B cell (primary cell): ENCODE results near the gene ZC3H15. TPM values are rescaled to one million over a fixed set of nuclear protein-coding genes. Genes with fewer than 3 reads are reported as not detected.

ENCODE experiments used
- ATAC-seq: fragments of 200-7000 bp; cut with Tn5 transposase; one replicate; pipeline ENCODE4 v1.10.0; 2021; ENCODE audit warnings: low read depth, mild to moderate bottlenecking, moderate number of reproducible peaks, moderate library complexity
- CTCF ChIA-PET: fragments of 350-600 bp; sonication (Branson Sonifier 250); formaldehyde crosslinking; loops from one replicate; lab custom pipeline; 2021; ENCODE audit warnings: antibody characterized with exemption, inconsistent platforms; lab: Charles Lee
- POLR2A ChIA-PET: fragments of 350-600 bp; sonication (Branson Sonifier 250); formaldehyde crosslinking; loops from one replicate; lab custom pipeline; 2021; ENCODE audit warnings: antibody characterized with exemption; lab: Charles Lee
- DNase-seq: peaks from one replicate; pipeline ENCODE4 v3.0.0; 2013
- H2AFZ ChIP-seq: 2 replicates; pipeline ENCODE4 v1.6.1; 2012; ENCODE audit warnings: mild to moderate bottlenecking, low read depth, low read length; ENCODE audit not compliant: insufficient read depth, poor library complexity, severe bottlenecking
- H3K27ac ChIP-seq, 2 donors: 1 replicate in 1 of 2; 2 replicates in 1 of 2; pipeline ENCODE4 v1.5.1; 2012 to 2013; ENCODE audit warnings: low read length in 2 of 2, mild to moderate bottlenecking in 2 of 2, moderate library complexity in 1 of 2
- H3K27me3 ChIP-seq, 4 experiments: fragments of 200-600 bp in 1 of 4; sonication (generic) in 1 of 4; replicated peaks in 1 of 4; 1 replicate in 2 of 4; 2 replicates in 2 of 4; pipeline versions ENCODE4 v1.6.1 to v1.7.0; 2013 to 2016; ENCODE audit warnings: low read length in 3 of 4, mild to moderate bottlenecking in 2 of 4, mixed read lengths in 1 of 4, moderate library complexity in 1 of 4; ENCODE audit not compliant: insufficient read depth in 4 of 4, control insufficient read depth in 3 of 4; ENCODE audit errors: control extremely low read depth in 1 of 4
- H3K36me3 ChIP-seq, 2 experiments: replicated peaks in 1 of 2; 1 replicate in 1 of 2; 2 replicates in 1 of 2; pipeline versions ENCODE4 v1.6.1 to v1.7.1; 2013; ENCODE audit warnings: low read length in 1 of 2; ENCODE audit not compliant: insufficient read depth in 2 of 2, control insufficient read depth in 1 of 2; ENCODE audit errors: control extremely low read depth in 1 of 2, extremely low read depth in 1 of 2
- H3K4me1 ChIP-seq, 2 donors: fragments of 200-600 bp in 1 of 2; sonication (generic) in 1 of 2; 1 replicate in 1 of 2; 2 replicates in 1 of 2; pipeline versions ENCODE4 v1.5.1 to v1.6.1; 2013 to 2017; ENCODE audit warnings: low read length in 2 of 2; ENCODE audit not compliant: control insufficient read depth in 2 of 2, insufficient read depth in 2 of 2
- H3K4me2 ChIP-seq: replicated peaks from 2 replicates; pipeline ENCODE3; 2012; ENCODE audit warnings: mild to moderate bottlenecking, low read depth, low read length; ENCODE audit not compliant: poor library complexity, severe bottlenecking
- H3K4me3 ChIP-seq, 5 experiments: fragments of 200-600 bp in 1 of 5; sonication (generic) in 1 of 5; 1 replicate in 3 of 5; 2 replicates in 2 of 5; pipeline versions ENCODE4 v1.5.1 to v1.7.0; 2011 to 2016; ENCODE audit warnings: low read length in 4 of 5, mild to moderate bottlenecking in 4 of 5, low read depth in 2 of 5, control low read depth in 1 of 5, moderate library complexity in 1 of 5; ENCODE audit not compliant: insufficient read depth in 1 of 5; ENCODE audit errors: control extremely low read depth in 1 of 5, extremely low read depth in 1 of 5
- H3K79me2 ChIP-seq: fragments of 200-600 bp; sonication (generic); one replicate; pipeline ENCODE4 v1.6.0; 2016; ENCODE audit warnings: low read length; ENCODE audit not compliant: control insufficient read depth, insufficient read depth
- H3K9ac ChIP-seq: fragments of 200-600 bp; sonication (generic); 2 replicates; pipeline ENCODE4 v1.6.1; 2017; ENCODE audit warnings: mild to moderate bottlenecking, low read length, moderate library complexity
- H3K9me3 ChIP-seq, 3 donors: one replicate each; pipeline versions ENCODE4 v1.6.1 to v1.7.1; 2013; ENCODE audit warnings: low read length in 2 of 3; ENCODE audit not compliant: control insufficient read depth in 2 of 3, insufficient read depth in 1 of 3; ENCODE audit errors: control extremely low read depth in 1 of 3
- H4K20me1 ChIP-seq: 2 replicates; pipeline ENCODE4 v1.6.0; 2012; ENCODE audit warnings: mild to moderate bottlenecking, low read length; ENCODE audit not compliant: insufficient read depth, control insufficient read depth, poor library complexity, severe bottlenecking
- H3K27ac Mint-ChIP-seq: one replicate; pipeline ENCODE4 v1.8.0; 2021; ENCODE audit warnings: mixed read lengths
- H3K27me3 Mint-ChIP-seq: one replicate; pipeline ENCODE4 v1.8.0; 2021; ENCODE audit warnings: mixed read lengths
- H3K4me1 Mint-ChIP-seq: one replicate; pipeline ENCODE4 v1.8.0; 2021; ENCODE audit warnings: mixed read lengths
- H3K4me3 Mint-ChIP-seq: one replicate; pipeline ENCODE4 v1.8.0; 2021; ENCODE audit warnings: mixed read lengths
- H3K9me3 Mint-ChIP-seq: one replicate; pipeline ENCODE4 v1.8.0; 2022; ENCODE audit warnings: mixed read lengths; ENCODE audit not compliant: insufficient read depth
- EZH2 ChIP-seq: IDR thresholded peaks from 2 replicates; pipeline ENCODE4 v1.6.1; 2012; ENCODE audit warnings: borderline replicate concordance, low read depth, mild to moderate bottlenecking, moderate library complexity, low read length; ENCODE audit not compliant: insufficient read depth, poor library complexity, severe bottlenecking
- WGBS: methylation state at CpG from one replicate; pipeline ENCODE4 v1.1.5; 2013; ENCODE audit warnings: missing lambda C conversion rate; ENCODE audit not compliant: insufficient coverage; 5-methylcytosine and 5-hydroxymethylcytosine counted together
- intact Hi-C: fragments of 100-400 bp; cut with micrococcal nuclease; formaldehyde crosslinking; loops from one replicate; pipeline ENCODE4 v1.10.0; 2022
- polyA plus RNA-seq: library from polyadenylated mRNA; depleted of rRNA; stranded (reverse); fragments of >200 nt; gene quantifications from 2 replicates; pipeline ENCODE4 v1.2.3, GENCODE V29; 2012
- total RNA-seq, 2 donors: library from RNA; stranded (reverse); fragments of 120-200 nt in 1 of 2; gene quantifications; 1 replicate in 1 of 2; 2 replicates in 1 of 2; pipeline versions ENCODE4 v1.2.3 to v1.2.4, GENCODE V29; 2013 to 2022
- TF ChIP-seq, protein P1 (sequence below): fragments of 200-600 bp; IDR thresholded peaks from one replicate; pipeline ENCODE4 v1.8.0; 2022; ENCODE audit warnings: antibody characterized with exemption, mild to moderate bottlenecking

Gene ZC3H15
- total and polyA plus RNA-seq, 2 donors (not counting 1 experiment from before 2014, with no cell fraction given): 29.6 to 61.4 TPM

DNA sequence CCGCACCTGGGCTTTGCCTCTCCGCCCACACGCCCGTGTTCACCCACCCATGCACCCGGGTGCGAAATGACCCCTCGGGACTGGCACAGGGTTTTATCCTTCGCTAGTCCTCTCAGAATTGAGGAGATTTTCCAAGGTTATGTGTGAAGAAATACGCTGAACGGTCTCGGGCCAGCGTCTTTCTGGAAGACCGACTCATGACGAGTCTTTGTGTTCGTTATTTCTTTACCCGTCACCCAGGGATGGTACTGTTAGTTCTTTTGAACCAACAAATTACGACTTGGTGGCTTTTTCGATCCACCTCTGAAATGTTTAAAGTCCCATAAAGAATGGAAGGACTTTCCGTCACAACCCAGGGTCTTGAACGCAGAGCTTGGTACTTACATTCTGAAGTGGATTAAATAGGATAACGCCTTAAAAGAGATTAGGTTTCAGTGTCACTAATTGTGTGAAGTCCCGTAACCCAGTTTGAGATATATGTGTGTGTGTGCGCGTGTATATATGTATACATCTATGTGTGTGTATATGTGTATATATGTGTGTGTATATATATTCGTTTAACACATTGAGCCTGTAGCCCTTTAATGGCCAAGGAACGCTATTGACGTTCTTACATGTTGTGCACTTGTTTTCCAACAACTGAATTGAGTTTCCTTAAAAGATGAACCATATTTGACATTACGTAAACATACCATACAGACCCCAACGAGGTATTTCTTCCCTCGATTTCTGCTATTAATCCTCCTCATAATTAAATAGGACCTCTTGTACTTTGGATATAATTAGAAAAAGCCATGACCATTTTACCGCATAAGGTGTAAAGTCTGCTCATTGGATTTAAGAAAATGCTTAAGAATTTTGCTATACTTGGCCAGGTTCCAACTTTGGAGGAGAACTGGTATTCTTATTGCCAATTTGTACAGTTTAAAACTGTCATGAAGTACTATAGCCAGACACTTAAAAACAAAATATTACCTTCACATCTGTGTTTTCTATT is 889 bp downstream of the ZC3H15 start:
- Mint-ChIP-seq H3K27me3 (no peaks in the 10 kb centered on the region), H3K4me3 (peak overlapping the region; percentile 93), H3K27ac (peak overlapping the region; percentile 97), H3K9me3 (no peaks in the 10 kb centered on the region), H3K4me1 (peaks cover 65% of the 10 kb centered on the region)
- no peaks in the 10 kb centered on the region for H3K9me3 ChIP-seq
- peak overlapping the region; percentile 89 to 98 (median 95) for H3K4me3 ChIP-seq
- intact Hi-C loops: loop anchor here (1.0 kb wide), 1 partner anchor 103 kb away; the partner anchor contains the start of gene ITGAV
- peak overlapping the region; percentile 99 for H3K9ac ChIP-seq
- no peaks in the 10 kb centered on the region for H3K27me3 ChIP-seq
- DNase-seq: no peak
- H2AFZ ChIP-seq: peak overlapping the region; percentile 79
- 0% methylated on average over 19 of the region's 31 CpGs for WGBS
- H4K20me1 ChIP-seq: peaks cover 37% of the 10 kb centered on the region
- peak overlapping the region; percentile 80 for H3K4me2 ChIP-seq
- CTCF ChIA-PET: interaction anchor here (0.8 to 1.4 kb wide), 2 partner anchors 15 to 18 kb away, joined by 3 read pairs; no protein-coding TSS in a partner anchor
- H3K27ac ChIP-seq: peak overlapping the region; percentile 97 to 99
- peaks cover 80% of the 10 kb centered on the region for H3K79me2 ChIP-seq
- peaks cover 0 to 7% of the 10 kb centered on the region in 2 experiments for H3K36me3 ChIP-seq
- H3K4me1 ChIP-seq: peaks cover 29 to 50% of the 10 kb centered on the region in 2 donors
- no peak for TF ChIP-seq EZH2
- TF ChIP-seq, protein P1, sequence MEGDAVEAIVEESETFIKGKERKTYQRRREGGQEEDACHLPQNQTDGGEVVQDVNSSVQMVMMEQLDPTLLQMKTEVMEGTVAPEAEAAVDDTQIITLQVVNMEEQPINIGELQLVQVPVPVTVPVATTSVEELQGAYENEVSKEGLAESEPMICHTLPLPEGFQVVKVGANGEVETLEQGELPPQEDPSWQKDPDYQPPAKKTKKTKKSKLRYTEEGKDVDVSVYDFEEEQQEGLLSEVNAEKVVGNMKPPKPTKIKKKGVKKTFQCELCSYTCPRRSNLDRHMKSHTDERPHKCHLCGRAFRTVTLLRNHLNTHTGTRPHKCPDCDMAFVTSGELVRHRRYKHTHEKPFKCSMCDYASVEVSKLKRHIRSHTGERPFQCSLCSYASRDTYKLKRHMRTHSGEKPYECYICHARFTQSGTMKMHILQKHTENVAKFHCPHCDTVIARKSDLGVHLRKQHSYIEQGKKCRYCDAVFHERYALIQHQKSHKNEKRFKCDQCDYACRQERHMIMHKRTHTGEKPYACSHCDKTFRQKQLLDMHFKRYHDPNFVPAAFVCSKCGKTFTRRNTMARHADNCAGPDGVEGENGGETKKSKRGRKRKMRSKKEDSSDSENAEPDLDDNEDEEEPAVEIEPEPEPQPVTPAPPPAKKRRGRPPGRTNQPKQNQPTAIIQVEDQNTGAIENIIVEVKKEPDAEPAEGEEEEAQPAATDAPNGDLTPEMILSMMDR: no peak
- POLR2A ChIA-PET: interaction anchor here (1.2 to 1.5 kb wide), 3 partner anchors 16 to 103 kb away, joined by 3 to 5 read pairs (median 4); partner anchors contain the start of gene ITGAV
- ATAC-seq: no peak
